ENCODE measurements around the gene CC2D2B.

GRCh38 chr10:95982200-95982599, 74.4 kb downstream of the CC2D2B start:
- TF ChIP-seq EZH2phosphoT487 (IDR thresholded peaks at IDR 0.05; ENCODE audit: insufficient read depth, low read depth) (no peak), EZH2 (IDR thresholded peaks at IDR 0.05; ENCODE audit: insufficient read depth, poor library complexity, severe bottlenecking) (no peak)

Data from GM23248 (cell line).